ENCODE results near the gene PAPSS2.

PAPSS2 gene

DNA sequence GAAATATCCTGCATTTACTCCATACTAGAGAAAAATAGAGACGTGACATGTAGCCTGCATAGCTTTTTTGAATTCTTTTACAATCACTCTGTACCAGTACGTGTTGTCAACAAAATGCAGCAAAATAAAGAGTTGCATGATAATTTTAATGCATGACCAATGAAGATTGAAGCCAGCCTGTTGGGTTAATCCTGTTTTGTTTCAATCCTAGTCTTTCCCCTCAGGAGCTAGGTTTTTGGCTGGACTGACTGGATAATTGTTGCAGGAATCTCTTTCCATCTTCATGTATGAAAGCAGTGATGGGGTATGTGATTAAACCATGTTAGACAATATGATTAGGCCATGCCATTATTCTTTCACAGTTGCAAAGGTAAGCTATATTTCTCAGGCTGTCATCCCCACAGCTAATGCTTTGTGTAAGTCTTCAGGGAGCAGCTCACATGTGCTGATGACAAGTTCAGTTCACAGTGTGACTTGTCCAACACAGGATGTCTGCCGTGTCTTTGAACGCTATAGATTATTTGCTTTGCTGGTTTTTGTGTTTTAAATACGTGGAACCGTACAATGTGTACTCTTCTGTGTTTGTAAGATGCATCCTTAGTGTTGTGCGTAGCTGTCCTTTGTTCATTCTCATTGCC lies 24.4 kb downstream of the PAPSS2 start:
- no peaks in the 10 kb centered on the region for H3K27me3 ChIP-seq (ENCODE audit: insufficient read depth, poor library complexity, severe bottlenecking)
- H3K27ac ChIP-seq (replicated peaks), result no peak overlapping the region
- DNase-seq (ENCODE audit: low read depth in 1 of 2, low spot score in 1 of 2), result no peak
- no peak overlapping the region for H3K4me3 ChIP-seq (replicated peaks; ENCODE audit: insufficient read depth, low read length)
- no peak for TF ChIP-seq POLR2AphosphoS5 (IDR thresholded peaks at IDR 0.05; ENCODE audit: low read depth)
- TF ChIP-seq REST (IDR thresholded peaks at IDR 0.05; ENCODE audit: insufficient replicate concordance, low read depth), result no peak
- TF ChIP-seq GABPA (IDR thresholded peaks at IDR 0.05; ENCODE audit: low read depth), result no peak
- TF ChIP-seq CTCF (IDR thresholded peaks at IDR 0.05; ENCODE audit: insufficient read depth, low read length), result no peak
- TF ChIP-seq SPI1 (IDR thresholded peaks at IDR 0.05; ENCODE audit: borderline replicate concordance, low read depth), result no peak

- TF ChIP-seq REST (IDR thresholded peaks at IDR 0.05; ENCODE audit: insufficient replicate concordance, low read depth) (no peak), POLR2AphosphoS5 (IDR thresholded peaks at IDR 0.05; ENCODE audit: low read depth) (no peak), CTCF (IDR thresholded peaks at IDR 0.05; ENCODE audit: insufficient read depth, low read length) (no peak), SPI1 (IDR thresholded peaks at IDR 0.05; ENCODE audit: borderline replicate concordance, low read depth) (no peak), GABPA (IDR thresholded peaks at IDR 0.05; ENCODE audit: low read depth) (no peak)
- Histone ChIP-seq H3K27me3 (ENCODE audit: insufficient read depth, poor library complexity, severe bottlenecking) (no peaks in the 10 kb centered on the region), H3K4me3 (replicated peaks; ENCODE audit: insufficient read depth, low read length) (no peak overlapping the region), H3K27ac (replicated peaks) (no peak overlapping the region)
- DNase-seq (ENCODE audit: low read depth in 1 of 2, low spot score in 1 of 2), result no peak
Observed at GRCh38 chr10:87685832-87686574, 26.3 kb downstream of the PAPSS2 start.

DNA sequence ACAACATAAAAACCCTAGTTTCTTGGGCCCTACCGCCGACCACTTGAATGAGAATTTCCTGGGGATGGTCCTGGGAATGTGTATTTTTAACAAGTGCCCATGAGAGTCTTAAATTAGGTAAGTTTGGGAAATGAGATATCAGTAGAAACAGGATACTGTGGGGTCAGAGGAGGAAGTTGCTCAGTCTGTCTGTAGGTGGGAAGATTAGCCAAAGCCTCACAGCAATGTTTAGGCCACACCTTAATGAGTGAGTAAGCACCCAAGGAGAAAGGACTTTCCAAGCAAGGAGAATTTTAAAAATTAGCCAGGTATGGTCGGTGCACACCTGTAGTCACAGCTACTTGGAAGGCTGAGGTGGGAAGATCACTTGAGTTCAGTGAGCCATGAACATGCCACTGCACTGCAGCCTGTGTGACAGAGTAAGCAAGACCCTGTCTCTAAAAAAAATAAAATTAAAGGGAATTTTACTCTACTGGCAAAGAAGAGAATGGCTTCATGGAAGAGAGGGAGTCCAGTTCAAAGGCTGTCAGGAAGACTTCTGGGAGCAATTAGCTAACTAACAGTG lies 31.9 kb downstream of the PAPSS2 start:
- Histone ChIP-seq H3K4me3 (replicated peaks; ENCODE audit: insufficient read depth, low read length) (no peak overlapping the region), H3K27ac (replicated peaks) (no peak overlapping the region), H3K27me3 (ENCODE audit: insufficient read depth, poor library complexity, severe bottlenecking) (no peaks in the 10 kb centered on the region)
- peak in 1 of 2 experiments; percentile 7 for DNase-seq (ENCODE audit: low read depth in 1 of 2, low spot score in 1 of 2)
- TF ChIP-seq GABPA (IDR thresholded peaks at IDR 0.05; ENCODE audit: low read depth) (no peak), SPI1 (IDR thresholded peaks at IDR 0.05; ENCODE audit: borderline replicate concordance, low read depth) (no peak), CTCF (IDR thresholded peaks at IDR 0.05; ENCODE audit: insufficient read depth, low read length) (no peak), POLR2AphosphoS5 (IDR thresholded peaks at IDR 0.05; ENCODE audit: low read depth) (no peak)

All from HL-60 (cell line).